ENCODE measurements around the gene SLC38A1. TPM values are rescaled to one million over a fixed set of nuclear protein-coding genes. Genes with fewer than 3 reads are reported as not detected.

Gene SLC38A1
- total and polyA plus RNA-seq, 7 donors = 8.4 to 209 (median 149) TPM

GRCh38 chr12:46212108-46212982, 56.5 kb downstream of the SLC38A1 start:
- peak in 1 of 4 donors; percentile 2 for TF ChIP-seq EP300 (IDR thresholded peaks at IDR 0.05)
- TF ChIP-seq, protein P1, sequence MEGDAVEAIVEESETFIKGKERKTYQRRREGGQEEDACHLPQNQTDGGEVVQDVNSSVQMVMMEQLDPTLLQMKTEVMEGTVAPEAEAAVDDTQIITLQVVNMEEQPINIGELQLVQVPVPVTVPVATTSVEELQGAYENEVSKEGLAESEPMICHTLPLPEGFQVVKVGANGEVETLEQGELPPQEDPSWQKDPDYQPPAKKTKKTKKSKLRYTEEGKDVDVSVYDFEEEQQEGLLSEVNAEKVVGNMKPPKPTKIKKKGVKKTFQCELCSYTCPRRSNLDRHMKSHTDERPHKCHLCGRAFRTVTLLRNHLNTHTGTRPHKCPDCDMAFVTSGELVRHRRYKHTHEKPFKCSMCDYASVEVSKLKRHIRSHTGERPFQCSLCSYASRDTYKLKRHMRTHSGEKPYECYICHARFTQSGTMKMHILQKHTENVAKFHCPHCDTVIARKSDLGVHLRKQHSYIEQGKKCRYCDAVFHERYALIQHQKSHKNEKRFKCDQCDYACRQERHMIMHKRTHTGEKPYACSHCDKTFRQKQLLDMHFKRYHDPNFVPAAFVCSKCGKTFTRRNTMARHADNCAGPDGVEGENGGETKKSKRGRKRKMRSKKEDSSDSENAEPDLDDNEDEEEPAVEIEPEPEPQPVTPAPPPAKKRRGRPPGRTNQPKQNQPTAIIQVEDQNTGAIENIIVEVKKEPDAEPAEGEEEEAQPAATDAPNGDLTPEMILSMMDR (IDR thresholded peaks at IDR 0.05) = no peak
- TF ChIP-seq POLR2AphosphoS5 (IDR thresholded peaks at IDR 0.05) = peak in 3 of 4 donors; percentile 40 to 45 (median 45)
- TF ChIP-seq POLR2A (IDR thresholded peaks at IDR 0.05) = no peak
- no peaks in the 10 kb centered on the region for H3K27me3 ChIP-seq
- H3K4me3 ChIP-seq = no peak overlapping the region
- H3K36me3 ChIP-seq = no peaks in the 10 kb centered on the region
- intact Hi-C loops (cut with DNase I) = no loop called here
- H3K9me3 ChIP-seq = no peaks in the 10 kb centered on the region
- H3K4me1 ChIP-seq = peaks cover 0 to 96% (median 72%) of the 10 kb centered on the region in 4 donors
- H3K27ac ChIP-seq = peak overlapping the region; percentile 31 to 79 (median 74)
- WGBS, 2 donors = 90 to 92% methylated on average over 4 of the region's 4 CpGs
- DNase-seq = no peak

GRCh38 chr12:46210873-46211439, 57.9 kb downstream of the SLC38A1 start:
- no peaks in the 10 kb centered on the region for H3K9me3 ChIP-seq
- H3K36me3 ChIP-seq = no peaks in the 10 kb centered on the region
- no peak for DNase-seq
- TF ChIP-seq POLR2AphosphoS5 (IDR thresholded peaks at IDR 0.05) = no peak
- TF ChIP-seq POLR2A (IDR thresholded peaks at IDR 0.05) = no peak
- TF ChIP-seq, protein P1 (IDR thresholded peaks at IDR 0.05) = no peak
- TF ChIP-seq EP300 (IDR thresholded peaks at IDR 0.05) = no peak
- no peaks in the 10 kb centered on the region for H3K27me3 ChIP-seq
- WGBS, 2 donors = 81 to 91% methylated on average over 6 of the region's 6 CpGs
- intact Hi-C loops (cut with DNase I) = no loop called here
- H3K4me3 ChIP-seq = no peak overlapping the region
- H3K4me1 ChIP-seq = peaks cover 0 to 100% (median 77%) of the 10 kb centered on the region in 4 donors
- peak overlapping the region; percentile 73 to 79 (median 76) for H3K27ac ChIP-seq

- Histone ChIP-seq H3K4me1 (peaks cover 0 to 100% (median 77%) of the 10 kb centered on the region in 4 donors), H3K27me3 (no peaks in the 10 kb centered on the region), H3K9me3 (no peaks in the 10 kb centered on the region), H3K27ac (peak overlapping the region; percentile 73 to 79 (median 76)), H3K36me3 (no peaks in the 10 kb centered on the region), H3K4me3 (no peak overlapping the region)
- TF ChIP-seq EP300 (IDR thresholded peaks at IDR 0.05) (peak in 1 of 4 donors; percentile 8), POLR2AphosphoS5 (IDR thresholded peaks at IDR 0.05) (peak in 3 of 4 donors; percentile 49 to 62 (median 56)), POLR2A (IDR thresholded peaks at IDR 0.05) (no peak)
- TF ChIP-seq, protein P1 (IDR thresholded peaks at IDR 0.05) = no peak
- DNase-seq = peak; percentile 72
- 46 to 62% methylated on average over 12 of the region's 12 CpGs for WGBS, 2 donors
- intact Hi-C loops (cut with DNase I) = loop anchor here (5.0 kb wide), 2 partner anchors 48 to 162 kb away; partner anchors contain the start of gene SLC38A2
These were observed 58.6 kb downstream of the SLC38A1 start for GRCh38 chr12:46209914-46210872.

DNA sequence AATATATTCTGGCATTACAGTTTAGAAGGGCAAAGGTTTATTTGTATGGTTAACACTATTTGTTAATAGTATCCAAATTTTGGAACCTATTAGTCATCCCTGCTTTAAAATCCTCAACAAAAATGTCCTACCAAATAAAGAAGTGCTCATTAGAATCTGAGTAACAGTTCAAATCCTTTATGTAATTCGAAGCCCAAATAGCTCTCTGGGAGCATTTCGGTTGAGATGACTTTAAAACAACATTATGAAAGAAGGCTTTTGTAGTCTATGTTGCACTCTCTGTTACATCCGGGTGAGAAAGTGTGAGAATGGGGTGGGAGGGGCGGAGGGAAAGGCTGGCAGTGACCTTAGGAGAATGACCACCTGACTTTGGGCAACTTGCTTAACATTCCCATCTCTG, 59.7 kb downstream of the SLC38A1 start:
- Histone ChIP-seq H3K4me1 (peaks cover 0 to 100% (median 78%) of the 10 kb centered on the region in 4 donors), H3K36me3 (peaks cover 0 to 7% (median 2%) of the 10 kb centered on the region in 4 donors), H3K9me3 (no peaks in the 10 kb centered on the region), H3K27me3 (no peaks in the 10 kb centered on the region), H3K27ac (peak overlapping the region; percentile 73 to 79 (median 76)), H3K4me3 (no peak overlapping the region)
- no peak for TF ChIP-seq POLR2A (IDR thresholded peaks at IDR 0.05)
- no peak for TF ChIP-seq EP300 (IDR thresholded peaks at IDR 0.05)
- TF ChIP-seq, protein P1 (IDR thresholded peaks at IDR 0.05) = no peak
- no peak for TF ChIP-seq POLR2AphosphoS5 (IDR thresholded peaks at IDR 0.05)
- WGBS, 2 donors = 55 to 72% methylated on average over 4 of the region's 4 CpGs
- intact Hi-C loops (cut with DNase I) = loop anchor here (5.0 kb wide), 2 partner anchors 47 to 163 kb away; partner anchors contain the start of gene SLC38A2
- no peak for DNase-seq

Measured in sigmoid colon (tissue), 7 donors.